SW480 (cell line): ENCODE measurements around the gene MRPL24.
"Not testable (repeated sequence)": the region's sequence is repeated elsewhere in the genome, so short reads cannot be mapped to it uniquely, and the experiment has no call there.

Experiments used
- DNase-seq: peaks from one replicate; pipeline ENCODE4 v3.0.0-alpha.2; 2016; ENCODE audit warnings: low spot score

Gene MRPL24

DNA sequence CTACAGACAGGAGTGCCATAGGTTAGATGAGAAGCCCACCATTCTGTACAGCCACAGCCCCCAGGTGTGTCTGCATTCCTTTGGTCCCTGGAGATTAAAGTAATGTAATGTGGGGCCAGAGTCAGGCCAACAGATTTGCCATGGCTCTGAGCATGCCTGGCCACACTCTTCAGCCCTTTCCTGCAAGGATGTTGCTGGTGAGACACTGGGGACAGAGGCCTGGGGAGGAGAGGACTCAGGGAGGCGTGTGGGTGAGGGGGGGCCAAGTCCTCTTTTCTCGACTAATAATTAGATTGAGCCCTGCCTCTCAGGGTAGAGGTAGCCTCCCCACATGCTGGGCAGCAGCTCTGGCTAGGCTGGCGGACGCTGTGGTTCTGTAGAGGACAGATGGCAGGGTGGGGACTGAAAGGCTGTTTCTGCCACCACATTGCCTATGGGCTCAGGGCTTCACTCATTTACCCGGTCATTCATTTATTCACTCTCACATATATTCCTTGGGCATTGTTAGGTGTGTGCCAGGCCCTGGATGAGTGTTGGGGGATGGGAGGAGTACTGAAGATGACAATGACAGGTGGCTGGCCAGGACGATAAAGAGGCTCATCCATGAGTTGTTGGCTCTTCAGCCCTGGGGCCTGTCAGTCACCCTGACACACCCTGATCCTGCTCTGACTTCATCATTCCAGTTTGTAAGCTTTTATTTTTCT, 19.4 kb upstream of the MRPL24 start:
- no peak for DNase-seq

DNA sequence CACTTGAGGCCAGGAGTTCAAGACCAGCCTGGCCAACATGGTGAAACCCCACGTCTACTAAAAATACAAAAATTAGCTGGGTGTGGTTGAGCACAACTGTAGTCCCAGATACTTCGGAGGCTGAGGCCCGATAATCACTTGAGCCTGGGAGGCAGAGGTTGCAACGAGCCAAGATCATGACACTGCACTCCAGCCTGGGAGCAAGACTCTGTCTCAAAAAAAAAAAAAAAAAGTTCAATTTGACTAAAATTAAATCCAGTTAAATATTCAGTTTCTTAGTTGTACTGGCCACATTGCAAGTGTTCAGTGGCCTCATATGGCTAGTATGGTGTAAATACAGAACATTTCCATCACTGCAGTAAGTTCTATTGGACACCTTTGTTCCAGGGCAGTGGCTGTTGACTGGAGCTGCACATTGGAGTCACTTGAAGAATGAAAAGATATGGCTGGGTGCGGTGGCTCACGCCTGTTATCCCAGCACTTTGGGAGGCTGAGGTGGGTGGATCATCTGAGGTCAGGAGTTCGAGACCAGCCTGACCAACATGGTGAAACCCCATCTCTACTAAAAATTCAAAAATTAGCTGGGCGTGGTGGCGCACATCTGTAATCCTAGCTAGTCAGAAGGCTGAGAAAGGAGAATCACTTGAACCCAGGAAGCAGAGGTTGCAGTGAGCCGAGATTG, 16.8 kb upstream of the MRPL24 start:
- not testable (repeated sequence) for DNase-seq

DNA sequence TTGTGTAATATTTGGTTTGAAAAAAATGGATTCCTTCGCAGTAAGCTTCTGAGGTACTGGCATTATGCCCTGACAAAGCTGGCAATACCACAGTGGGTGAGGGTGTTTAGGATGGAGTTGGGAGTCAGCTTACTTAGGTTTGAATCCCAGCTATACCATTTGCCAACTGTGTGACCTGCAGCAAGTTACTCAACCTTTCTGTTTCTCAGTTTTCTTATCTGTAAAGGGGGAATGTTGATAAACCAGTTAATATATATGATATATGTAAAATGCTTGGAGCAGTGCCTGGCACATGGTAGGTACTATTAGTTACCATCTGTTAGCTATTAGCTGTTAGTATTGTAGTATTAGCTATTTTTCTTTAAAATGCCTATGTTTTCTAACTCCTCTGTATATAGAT, 15.5 kb upstream of the MRPL24 start:
- no peak for DNase-seq

DNA sequence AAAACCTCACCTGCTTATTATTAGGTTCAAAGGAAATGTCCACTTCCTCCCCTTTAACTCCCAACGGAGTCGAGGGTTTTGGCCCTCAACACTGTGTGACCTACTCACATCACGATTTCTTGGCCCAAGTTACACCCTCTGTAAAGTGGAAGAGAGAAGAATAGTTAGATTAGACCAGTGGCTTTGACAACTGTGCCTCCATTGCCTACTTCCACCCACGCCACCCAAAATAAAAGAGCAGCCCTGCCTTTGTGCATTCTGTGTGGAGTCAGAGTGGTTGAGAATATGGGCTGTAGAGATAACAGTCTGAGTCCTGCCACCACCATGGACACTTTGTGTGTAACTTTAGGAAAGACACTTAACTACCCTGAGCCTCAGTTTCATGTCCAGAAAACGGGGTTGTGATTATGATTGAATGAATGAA, 14.7 kb upstream of the MRPL24 start:
- DNase-seq, result no peak

DNA sequence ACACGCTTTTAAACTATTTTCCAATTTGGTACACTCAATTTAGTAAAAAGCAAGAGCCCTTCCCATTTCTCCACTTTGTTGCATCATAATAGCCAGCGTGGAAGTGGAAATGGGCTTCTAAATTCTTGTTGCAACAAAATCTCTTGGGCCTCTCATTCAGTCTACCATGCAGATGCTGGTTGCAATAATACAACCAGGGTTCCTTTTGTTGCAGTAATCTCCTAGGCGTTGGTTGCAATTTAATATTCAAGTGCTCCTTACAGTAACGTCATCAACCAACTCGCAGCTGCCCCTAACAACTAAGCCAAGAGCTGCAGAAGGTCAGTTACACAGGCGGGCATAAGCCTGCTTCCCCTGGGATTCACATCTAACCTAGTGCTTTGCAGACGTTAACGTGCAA, 13.3 kb upstream of the MRPL24 start:
- DNase-seq, result no peak

DNA sequence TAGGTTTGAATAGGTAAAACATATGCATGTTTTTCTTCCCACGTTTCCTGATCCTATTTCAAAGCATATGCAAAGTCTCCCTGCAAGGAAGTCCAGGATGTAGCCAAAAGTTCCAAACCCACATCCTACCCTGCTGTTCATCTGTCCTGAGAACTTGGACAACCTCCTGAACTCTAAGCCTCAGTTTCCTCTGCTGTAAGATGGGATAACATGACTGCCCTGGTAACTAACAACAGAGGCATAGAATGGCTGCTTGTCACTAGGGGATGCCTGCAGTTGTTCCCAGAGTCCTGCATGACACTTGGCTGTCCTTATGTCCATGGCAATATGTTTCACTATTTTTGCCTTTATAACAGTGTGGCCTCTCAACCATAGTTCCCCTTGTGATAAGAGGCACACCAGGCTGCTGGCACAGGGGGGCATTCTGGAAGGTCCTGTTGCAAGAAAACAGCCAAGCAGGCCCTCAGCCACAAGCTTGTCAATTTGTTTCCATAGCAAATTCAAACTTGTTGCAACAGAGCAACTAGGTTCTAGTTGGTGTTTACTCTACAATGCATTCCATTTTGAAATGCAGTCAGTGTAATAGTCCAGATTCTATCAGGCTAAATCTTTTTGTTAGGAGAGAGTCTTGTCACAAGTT, 12.1 kb upstream of the MRPL24 start:
- no peak for DNase-seq

DNA sequence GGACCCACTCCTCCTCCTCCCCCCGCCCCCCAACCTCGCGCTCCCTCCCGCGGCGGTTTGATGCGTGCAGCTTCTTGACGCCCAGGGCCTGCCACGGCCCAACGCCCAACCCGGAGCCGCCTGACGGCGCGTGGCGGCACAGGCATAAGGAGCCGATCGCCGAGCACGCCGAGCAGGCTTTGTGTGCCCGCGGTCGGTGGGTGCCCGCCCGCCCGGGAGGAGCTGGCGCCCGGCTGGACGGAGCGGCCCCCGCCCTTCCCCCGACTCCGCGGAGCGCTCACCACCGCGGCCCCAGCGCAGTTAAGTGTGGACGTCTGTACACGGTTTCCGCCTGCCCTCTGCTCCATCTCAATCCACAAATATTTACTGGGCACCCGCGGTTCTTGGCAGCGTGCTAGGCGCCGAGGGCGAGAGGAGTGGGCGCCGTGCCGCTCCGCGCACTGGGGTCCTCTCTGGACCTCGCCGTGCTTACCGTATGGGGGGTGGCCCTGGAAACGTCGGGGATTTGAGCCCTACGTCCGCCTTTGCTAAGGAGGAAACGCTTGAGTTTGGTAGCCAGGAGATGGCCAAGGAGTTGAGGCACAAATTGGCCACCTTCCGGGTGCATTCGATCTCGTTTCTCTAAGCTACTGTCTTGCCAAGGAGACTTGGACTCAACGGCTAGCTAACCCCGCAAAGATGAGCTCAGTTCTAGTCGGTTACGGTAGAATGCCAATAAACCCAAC, 11.0 kb upstream of the MRPL24 start:
- peak; percentile 91 for DNase-seq

DNA sequence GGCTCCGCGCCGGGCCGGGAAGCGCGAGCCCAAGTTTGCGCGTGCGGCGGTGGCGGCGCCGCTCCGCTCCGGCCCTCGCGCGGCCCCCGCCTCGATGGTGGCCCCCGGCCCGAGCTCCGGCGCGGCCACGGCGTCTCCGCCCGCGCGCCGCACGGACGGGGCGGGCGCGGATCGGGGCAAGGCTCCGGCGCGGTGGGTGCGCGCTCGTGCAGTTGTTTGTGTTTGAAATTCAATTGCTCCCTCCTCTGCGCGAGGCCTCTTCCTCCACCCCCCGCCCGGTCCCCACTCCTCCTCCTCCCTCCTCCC, 10.5 kb upstream of the MRPL24 start, which contains the start of gene HDGF:
Gene HDGF (minus strand): TSS at position 225 of the 306 bp plus-strand sequence. CDS start 246 bp downstream, outside the sequence.
- no peak for DNase-seq

DNA sequence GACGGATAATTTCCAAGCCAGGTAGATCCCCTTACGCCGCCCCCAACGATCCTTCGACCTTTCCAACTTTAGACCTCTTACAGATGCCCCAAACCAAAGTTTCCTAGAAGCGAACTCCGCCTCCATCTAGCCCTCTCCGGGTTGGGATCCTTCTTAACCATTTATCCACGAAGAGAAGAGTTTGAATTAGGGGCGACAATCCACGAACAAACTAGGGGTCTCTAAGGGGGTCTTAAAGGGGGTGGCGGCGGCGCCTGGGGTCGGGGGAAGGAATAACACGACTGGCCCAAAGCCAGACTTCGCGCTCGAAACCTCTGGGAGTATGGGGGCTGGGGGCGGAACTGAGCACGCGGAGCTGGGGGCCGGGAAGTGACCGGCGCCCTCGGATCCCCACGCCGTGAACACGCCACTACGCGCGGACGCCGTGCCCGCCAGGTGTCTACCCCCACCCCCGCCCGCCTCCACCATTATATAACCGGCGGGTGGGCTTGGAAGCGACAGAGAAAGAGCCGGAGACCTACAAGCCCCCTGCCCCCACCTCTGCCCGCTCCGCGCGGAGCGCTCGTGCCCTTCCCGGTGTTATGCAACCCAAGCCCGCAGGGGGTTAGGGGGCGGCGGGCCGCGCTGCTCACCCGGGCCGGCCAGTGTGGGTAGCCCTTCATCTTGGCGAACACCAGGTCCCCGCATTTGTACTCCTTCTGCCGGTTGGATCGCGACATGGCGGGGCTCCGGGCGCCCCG, 10.0 kb upstream of the MRPL24 start:
- no peak for DNase-seq

DNA sequence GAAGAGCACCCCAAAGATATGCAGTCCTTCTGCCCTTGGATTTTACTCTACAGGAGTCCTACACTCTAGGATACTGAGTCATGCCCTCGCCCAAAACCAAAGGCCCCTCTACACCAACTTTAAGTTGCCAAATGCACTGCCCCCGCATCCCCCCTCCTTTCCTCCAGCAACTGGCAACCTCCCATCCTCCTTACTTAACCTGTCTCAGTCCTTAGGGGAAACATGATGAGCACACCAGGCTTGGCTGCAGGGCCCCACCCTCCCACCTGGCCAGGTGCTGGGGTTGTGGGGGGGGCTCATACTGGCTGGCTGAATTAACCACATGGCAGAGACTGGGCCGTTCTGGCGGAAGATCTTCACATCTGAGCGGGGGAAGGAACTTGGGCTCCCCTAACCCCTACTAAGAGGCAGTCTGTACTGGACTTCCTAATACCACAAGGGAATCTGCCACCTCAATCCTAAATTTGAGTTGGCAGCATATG, 9.3 kb upstream of the MRPL24 start:
- DNase-seq, result peak; percentile 62

DNA sequence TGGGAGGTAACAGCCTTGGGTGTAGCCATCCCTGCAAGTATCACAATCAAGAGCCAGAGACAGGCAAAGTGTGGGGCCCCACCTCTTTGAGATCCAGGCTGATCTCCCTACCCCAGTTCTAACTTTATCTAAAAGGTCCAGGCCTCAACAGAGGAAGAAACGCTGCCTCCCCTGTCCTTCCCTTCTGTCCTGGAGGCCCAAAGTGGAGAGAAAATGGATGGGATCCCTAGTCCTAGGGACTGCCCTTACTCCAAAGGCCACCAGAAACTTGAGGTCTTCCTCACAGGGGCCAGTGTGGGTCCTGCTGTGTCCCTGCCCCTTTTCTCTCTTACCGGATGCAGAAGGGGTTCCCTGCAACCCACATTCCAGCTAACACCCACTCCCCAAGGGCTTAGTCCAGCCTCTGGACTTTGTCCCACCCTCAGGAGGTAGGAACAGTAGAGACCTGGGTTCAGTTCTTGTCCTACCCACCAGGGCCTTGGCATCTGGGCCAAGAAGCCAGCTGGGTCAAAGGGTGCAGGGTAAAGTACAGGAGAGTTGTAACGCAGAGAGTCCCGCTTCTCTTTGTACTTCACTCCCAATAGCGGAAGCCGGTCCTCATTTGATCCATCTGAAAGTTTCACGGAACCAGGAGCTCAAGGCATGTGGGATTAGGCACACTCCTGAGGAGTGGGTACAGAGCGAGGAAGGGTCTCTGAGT, 8.7 kb upstream of the MRPL24 start:
- DNase-seq, result no peak

DNA sequence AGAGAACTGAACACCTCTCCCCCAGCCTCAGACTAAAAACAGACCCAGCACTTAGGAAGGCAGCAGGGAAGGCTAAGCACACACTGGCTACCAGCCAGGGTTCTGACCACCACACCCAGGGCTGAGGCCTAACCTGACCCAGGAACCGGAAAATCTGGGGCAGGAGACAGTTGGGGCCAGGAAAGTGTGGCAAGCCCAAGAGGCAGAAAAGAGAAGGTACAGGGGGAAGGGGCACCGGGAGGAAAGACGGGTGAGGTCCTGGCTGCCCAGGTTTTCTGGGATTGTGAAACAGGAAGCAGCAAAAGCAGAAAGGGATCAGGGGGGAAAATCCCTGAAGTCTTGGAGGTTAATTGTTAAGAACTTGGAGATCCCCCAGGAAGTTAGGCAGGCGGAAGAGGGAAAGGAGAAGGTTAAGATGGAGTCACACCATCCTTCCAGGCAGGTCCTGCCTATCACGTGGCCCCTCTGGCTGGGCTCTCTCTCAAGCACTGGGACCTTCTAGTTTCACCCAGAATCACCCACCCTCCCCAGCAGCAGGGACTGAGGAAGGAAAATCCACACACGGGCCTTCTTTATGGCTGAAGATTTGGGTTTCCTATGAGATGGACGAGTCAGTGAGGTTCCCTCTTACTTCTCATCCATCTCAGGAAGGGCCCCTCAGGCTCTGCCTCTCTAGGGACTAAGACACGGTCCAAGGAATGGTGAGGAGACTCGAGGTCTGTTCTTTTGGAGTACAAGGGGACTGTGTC, 8.0 kb upstream of the MRPL24 start:
- no peak for DNase-seq

DNA sequence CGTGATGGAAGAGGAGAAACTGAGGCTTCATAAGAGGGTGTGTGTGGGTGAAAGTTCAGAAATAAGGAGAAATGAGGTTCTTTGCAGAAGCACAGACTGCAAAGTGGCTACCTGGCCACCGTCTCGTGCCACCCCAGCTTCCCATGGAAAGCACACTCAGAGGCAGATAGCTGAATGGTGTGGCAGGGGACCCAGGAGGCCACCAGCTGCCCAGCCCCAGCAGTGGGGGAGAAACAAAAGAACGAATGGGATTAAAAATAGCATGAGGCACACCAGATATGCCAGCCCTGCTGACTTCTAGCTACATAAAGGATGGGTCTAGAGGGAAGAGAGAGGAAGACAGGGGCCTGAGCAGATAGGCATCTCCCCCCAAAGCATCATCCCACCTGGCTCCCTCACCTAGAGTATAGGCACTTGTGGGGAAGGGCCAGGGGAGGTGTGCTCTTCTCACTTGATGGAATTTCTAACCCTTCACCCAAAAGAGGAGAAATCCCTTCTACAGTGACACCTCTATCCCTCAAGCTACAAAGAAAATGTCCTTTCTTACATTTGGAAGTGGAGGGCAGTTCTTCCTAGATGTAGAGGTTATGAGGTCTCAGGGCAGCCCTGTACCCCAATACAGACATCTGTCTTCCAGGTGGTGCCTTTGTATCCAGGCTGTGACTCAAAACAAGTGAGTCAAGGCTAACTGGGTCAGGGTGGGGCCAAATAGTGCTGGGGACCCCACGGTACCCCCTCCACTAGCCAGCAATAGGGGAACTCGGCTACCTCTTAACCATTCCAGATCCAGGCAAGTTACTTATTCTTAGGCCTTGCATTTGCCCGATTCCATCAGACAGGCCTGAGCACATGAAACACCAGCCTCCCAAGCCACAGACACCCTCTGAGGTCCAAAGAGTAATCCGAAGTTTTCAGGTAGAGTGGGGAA, 7.1 kb upstream of the MRPL24 start:
- DNase-seq, result no peak

DNA sequence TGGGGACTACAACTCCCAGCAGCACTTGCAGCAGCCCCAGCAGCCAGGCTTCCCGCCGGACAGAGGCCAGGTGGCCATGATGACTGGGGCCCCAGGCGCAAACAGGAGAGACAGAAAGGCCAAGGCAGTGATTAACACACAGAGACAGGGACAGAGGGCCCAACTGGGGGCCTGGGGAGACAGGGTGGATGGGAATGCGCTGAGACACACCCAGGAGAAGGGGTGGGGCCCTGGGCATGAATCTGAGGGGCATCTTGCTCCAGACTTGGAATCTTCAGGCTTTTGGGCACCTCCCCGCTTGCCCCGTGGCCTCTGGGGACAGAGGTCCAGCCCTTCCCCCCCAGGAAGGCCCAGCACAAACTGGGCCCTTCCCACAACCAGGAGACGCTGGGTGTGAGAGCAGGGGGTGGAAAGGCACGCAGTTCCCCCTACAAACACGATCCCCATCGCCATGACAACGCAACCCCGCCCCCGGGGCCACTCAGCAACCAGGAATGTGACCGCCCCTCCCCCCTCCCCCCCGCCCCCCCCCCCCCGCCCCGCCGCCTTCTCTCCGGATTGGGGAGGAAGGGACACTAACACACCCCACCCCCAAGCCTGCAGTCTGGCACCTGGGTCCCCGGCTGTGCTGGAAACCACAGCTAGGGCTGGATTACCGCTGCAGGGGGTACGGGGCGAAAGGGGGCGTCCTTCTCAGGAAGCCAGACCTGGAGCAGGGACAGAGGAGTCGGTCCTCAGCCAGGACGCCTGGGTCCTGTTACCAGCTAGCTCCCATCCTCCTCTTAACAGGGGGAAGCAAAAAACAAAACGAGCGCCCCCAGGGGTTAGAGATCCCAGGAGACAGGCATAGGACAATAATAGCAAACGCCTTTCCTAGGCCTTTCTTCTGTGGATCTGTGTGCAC, 6.1 kb upstream of the MRPL24 start:
- peak; percentile 91 for DNase-seq

DNA sequence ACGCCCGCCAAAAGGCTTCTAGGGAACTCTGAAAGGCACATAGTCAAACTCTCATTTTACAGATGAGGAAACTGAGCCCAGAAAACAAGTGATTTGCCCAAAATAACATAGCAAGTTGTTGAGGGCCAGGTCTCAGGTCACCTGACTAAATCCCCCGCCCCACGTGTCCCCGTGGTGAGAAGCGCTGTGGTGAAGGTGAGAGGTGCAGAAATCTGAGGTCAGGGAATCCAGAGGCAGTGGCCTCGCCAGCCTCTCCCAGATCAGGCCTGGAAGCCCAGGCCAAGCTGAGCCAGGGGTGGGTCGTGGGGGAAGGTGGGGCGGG, 5.5 kb upstream of the MRPL24 start:
- DNase-seq, result no peak

DNA sequence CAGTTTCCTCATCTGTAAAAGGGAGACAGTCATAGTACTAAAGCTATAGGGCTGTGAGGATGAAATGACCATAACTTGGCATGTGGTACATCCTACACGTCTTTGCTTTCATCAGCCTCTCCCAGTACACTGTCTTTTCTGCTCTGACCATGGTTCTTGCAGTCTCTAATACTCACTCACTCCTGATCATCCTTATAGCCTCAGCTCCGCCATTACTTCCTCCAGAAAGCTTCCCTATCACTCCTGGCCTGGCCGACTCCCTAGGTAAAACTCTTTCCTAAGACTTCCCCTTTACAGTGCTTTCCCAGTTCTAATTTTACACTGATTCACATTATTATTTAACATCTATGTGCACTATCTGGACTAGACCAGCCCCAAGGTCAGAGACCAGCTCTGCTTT, 5.0 kb upstream of the MRPL24 start:
- DNase-seq, result no peak

DNA sequence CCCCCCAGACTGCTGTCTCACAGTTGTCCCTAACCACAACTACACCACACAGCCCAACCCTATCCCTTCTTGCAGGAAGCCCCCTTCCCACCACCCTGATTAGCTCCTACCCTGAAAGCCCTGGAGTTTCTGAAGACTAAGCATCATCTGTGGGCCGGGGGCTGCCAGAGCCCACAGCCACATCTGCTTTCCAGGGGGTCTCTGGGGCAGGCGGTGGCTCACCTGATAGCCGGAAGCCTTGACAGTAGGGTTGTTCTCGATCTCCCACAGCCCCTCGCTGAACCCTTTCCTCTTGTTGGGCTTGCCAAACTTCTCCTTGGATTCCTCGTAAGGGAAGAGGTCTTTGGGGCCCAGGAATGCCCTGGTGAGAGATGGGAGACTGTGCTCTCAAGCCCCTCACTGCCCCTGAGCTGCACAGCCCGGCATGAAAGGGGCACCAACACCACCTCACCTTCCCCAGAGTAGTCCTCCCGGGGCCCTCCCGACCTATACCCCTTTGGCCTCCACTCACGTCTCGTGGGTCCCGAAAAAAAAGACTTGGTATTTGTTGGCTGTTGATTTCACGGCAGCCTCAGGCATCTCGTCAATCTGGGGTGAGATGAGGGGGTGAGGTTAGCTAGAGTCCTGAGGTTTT, 4.0 kb upstream of the MRPL24 start:
- DNase-seq, result no peak

DNA sequence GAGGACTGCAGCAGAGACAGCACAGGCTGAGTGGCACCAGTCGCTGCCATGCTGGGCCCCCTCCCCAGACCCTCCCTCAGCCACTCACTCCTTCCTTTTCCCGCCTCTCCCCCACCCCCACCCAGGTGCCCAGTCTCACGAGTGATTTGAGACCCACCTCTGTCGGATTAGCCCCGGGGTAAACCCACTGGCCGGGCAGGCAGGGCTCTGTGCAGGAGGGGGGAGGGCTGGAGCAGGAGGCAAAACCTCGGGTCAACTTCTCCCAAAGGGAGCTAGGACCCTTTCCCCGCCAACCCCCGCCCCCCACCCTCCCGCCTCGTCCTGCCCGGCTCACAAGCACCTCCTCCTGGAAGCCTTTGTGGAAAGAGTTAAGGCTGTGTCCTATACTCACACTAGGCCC, 3.5 kb upstream of the MRPL24 start:
- DNase-seq, result no peak
